HepG2 (cell line): ENCODE data around the gene TRMT1. TPM values are rescaled to one million over a fixed set of nuclear protein-coding genes. Genes with fewer than 3 reads are reported as not detected.

Source experiments
- CHD4 ChIP-seq: fragments of 200-600 bp; sonication (generic); IDR thresholded peaks from 2 replicates; pipeline ENCODE4 v1.7.0; 2017; ENCODE audit warnings: mild to moderate bottlenecking, low read length, borderline replicate concordance
- FOXO4 ChIP-seq: sonication (generic); formaldehyde crosslinking; conservative IDR thresholded peaks from 2 replicates; pipeline ENCODE4 v1.8.1; 2023; ENCODE audit warnings: missing genetic modification reagents
- IKZF4 ChIP-seq: sonication (generic); formaldehyde crosslinking; IDR thresholded peaks from 2 replicates; pipeline ENCODE4 v1.5.1; 2020; ENCODE audit warnings: borderline replicate concordance, mild to moderate bottlenecking, low read depth, missing genetic modification reagents; ENCODE audit errors: not compliant biosample characterization
- MAFG ChIP-seq: sonication (generic); formaldehyde crosslinking; IDR thresholded peaks from 2 replicates; pipeline ENCODE4 v1.5.1; 2020; ENCODE audit warnings: mild to moderate bottlenecking, missing genetic modification reagents
- RBFOX2 ChIP-seq: fragments of 200-400 bp; formaldehyde crosslinking; IDR thresholded peaks from 2 replicates; pipeline ENCODE4 v1.6.1; 2017; ENCODE audit warnings: low read depth, mild to moderate bottlenecking, low read length
- REST ChIP-seq, 2 experiments: IDR thresholded peaks; 2 replicates each; pipeline ENCODE4 v1.6.1; 2011 to 2012; ENCODE audit warnings: low read length in 2 of 2, borderline replicate concordance in 1 of 2, low read depth in 1 of 2, mild to moderate bottlenecking in 1 of 2, moderate library complexity in 1 of 2
- SIN3B ChIP-seq: fragments of 150-350 bp; IDR thresholded peaks from 2 replicates; pipeline ENCODE4 v1.6.1; 2014; ENCODE audit warnings: low read length
- SOX6 ChIP-seq, 2 experiments: fragments of 450-650 bp in 1 of 2; sonication (generic) in 1 of 2; formaldehyde crosslinking in 1 of 2; IDR thresholded peaks; 2 replicates each; pipeline versions ENCODE4 v1.4.0 to v1.6.1; 2017 to 2020; ENCODE audit warnings: antibody characterized with exemption in 1 of 2, mild to moderate bottlenecking in 1 of 2, missing genetic modification reagents in 1 of 2
- SP2 ChIP-seq: sonication (generic); formaldehyde crosslinking; IDR thresholded peaks from 2 replicates; pipeline ENCODE4 v1.5.1; 2020; ENCODE audit warnings: mild to moderate bottlenecking, missing genetic modification reagents
- TFDP1 ChIP-seq: IDR thresholded peaks from 2 replicates; pipeline ENCODE4 v1.6.1; 2016; ENCODE audit warnings: missing compliant biosample characterization, missing genetic modification reagents, borderline replicate concordance
- ZNF276 ChIP-seq: sonication (generic); formaldehyde crosslinking; IDR thresholded peaks from 2 replicates; pipeline ENCODE4 v1.4.0; 2020; ENCODE audit warnings: mild to moderate bottlenecking, low read depth, missing genetic modification reagents
- ZNF281 ChIP-seq: sonication (generic); formaldehyde crosslinking; IDR thresholded peaks from 2 replicates; pipeline ENCODE4 v1.4.0; 2020; ENCODE audit warnings: missing genetic modification reagents, borderline replicate concordance
- ZNF441 ChIP-seq: sonication (generic); formaldehyde crosslinking; IDR thresholded peaks from 2 replicates; pipeline ENCODE4 v1.7.0; 2021; ENCODE audit warnings: missing genetic modification reagents, borderline replicate concordance
- ZNF549 ChIP-seq: sonication (generic); formaldehyde crosslinking; IDR thresholded peaks from 2 replicates; pipeline ENCODE4 v1.5.0; 2020; ENCODE audit warnings: missing genetic modification reagents
- ZNF841 ChIP-seq: sonication (generic); formaldehyde crosslinking; IDR thresholded peaks from 2 replicates; pipeline ENCODE4 v1.8.1; 2023; ENCODE audit warnings: missing genetic modification reagents, borderline replicate concordance
- ZSCAN22 ChIP-seq: sonication (generic); formaldehyde crosslinking; IDR thresholded peaks from 2 replicates; pipeline ENCODE4 v1.4.0; 2020; ENCODE audit warnings: mild to moderate bottlenecking, missing genetic modification reagents
- polyA plus RNA-seq, 8 experiments: library from polyadenylated mRNA; depleted of rRNA in 3 of 8; stranded (reverse) in 7 of 8; unstranded in 1 of 8; fragments of >200 nt; fragmentation: Illumina TruSeq in 4 of 8; extraction: Trizol in 4 of 8; gene quantifications; 2 replicates each; pipeline versions ENCODE4 v1.2.1 to v1.2.3, GENCODE V29; 2011 to 2016; ENCODE audit warnings: low read depth in 4 of 8, missing spikeins in 1 of 8, mixed read lengths in 1 of 8; ENCODE audit not compliant: insufficient read depth in 1 of 8
- total RNA-seq, 5 experiments: library from RNA; depleted of rRNA; stranded (reverse); fragments of >200 nt; fragmentation: Illumina TruSeq; extraction: Trizol; gene quantifications; 2 replicates each; pipeline ENCODE4 v1.2.3, GENCODE V29; 2016; ENCODE audit warnings: low read depth in 1 of 5

Gene TRMT1
- total and polyA plus RNA-seq, 2 of the 13 experiments (the other 11 are each of a cell fraction or from before 2014, with no cell fraction given), result 35.5 to 44.1 TPM

GRCh38 chr19:13163609-13164342 lies 47.2 kb upstream of the TRMT1 start (continued):
- TF ChIP-seq SOX6 (IDR thresholded peaks at IDR 0.05) (no peak), SOX6 (CRISPR knock-in tag; IDR thresholded peaks at IDR 0.05) (no peak), ZNF841 (CRISPR knock-in tag) (no peak), ZNF549 (no peak), ZNF281 (CRISPR knock-in tag) (peak; percentile 88), CHD4 (no peak), ZNF441 (CRISPR knock-in tag) (no peak), TFDP1 (CRISPR knock-in tag) (no peak), ZNF276 (no peak), MAFG (CRISPR knock-in tag) (no peak; the same call in 1 of the 2 replicates), SP2 (CRISPR knock-in tag) (no peak), FOXO4 (0 out of 2 replicates have a peak, but pooled peaks have one; percentile 46), ZSCAN22 (CRISPR knock-in tag) (no peak), IKZF4 (CRISPR knock-in tag) (no peak), REST (IDR thresholded peaks at IDR 0.05; ENCODE audit: borderline replicate concordance in 1 of 2, low read depth in 1 of 2, low read length in 2 of 2) (0 out of 4 replicates have a peak, but pooled peaks of 1 of the 2 experiments have one; percentile 9), SIN3B (peak; percentile 26; the same call in 1 of the 2 replicates), RBFOX2 (peak; percentile 54)
